ENCODE data around the gene KRTAP10-3.

- no peak for TF ChIP-seq ZNF26 (tag by site-specific recombination; IDR thresholded peaks at IDR 0.05)
- TF ChIP-seq GLIS1 (tag by site-specific recombination; IDR thresholded peaks at IDR 0.05) = no peak
- no peak for TF ChIP-seq ZNF792 (tag by site-specific recombination; IDR thresholded peaks at IDR 0.05)
- TF ChIP-seq ZNF354C (tag by site-specific recombination; IDR thresholded peaks at IDR 0.05; ENCODE audit: borderline replicate concordance, low read depth) = no peak
- no peak for TF ChIP-seq ZNF23 (tag by site-specific recombination; IDR thresholded peaks at IDR 0.05; ENCODE audit: borderline replicate concordance)
- TF ChIP-seq, protein P1, sequence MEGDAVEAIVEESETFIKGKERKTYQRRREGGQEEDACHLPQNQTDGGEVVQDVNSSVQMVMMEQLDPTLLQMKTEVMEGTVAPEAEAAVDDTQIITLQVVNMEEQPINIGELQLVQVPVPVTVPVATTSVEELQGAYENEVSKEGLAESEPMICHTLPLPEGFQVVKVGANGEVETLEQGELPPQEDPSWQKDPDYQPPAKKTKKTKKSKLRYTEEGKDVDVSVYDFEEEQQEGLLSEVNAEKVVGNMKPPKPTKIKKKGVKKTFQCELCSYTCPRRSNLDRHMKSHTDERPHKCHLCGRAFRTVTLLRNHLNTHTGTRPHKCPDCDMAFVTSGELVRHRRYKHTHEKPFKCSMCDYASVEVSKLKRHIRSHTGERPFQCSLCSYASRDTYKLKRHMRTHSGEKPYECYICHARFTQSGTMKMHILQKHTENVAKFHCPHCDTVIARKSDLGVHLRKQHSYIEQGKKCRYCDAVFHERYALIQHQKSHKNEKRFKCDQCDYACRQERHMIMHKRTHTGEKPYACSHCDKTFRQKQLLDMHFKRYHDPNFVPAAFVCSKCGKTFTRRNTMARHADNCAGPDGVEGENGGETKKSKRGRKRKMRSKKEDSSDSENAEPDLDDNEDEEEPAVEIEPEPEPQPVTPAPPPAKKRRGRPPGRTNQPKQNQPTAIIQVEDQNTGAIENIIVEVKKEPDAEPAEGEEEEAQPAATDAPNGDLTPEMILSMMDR (tag by site-specific recombination; IDR thresholded peaks at IDR 0.05) = no peak
- no peak for TF ChIP-seq ZNF404 (tag by site-specific recombination; IDR thresholded peaks at IDR 0.05)
Measured at GRCh38 chr21:44558695-44559094, at the start of gene KRTAP10-3.
